PC-9 (cell line): Measurements from ENCODE around the gene DOCK2. TPM values are rescaled to one million over a fixed set of nuclear protein-coding genes. Genes with fewer than 3 reads are reported as not detected.

Experiments used
- BruUV-seq: library from RNA; stranded (reverse); fragments of 400-500 nt; replicated peaks from 2 replicates; lab custom pipeline; 2021; lab: Mats Ljungman, UMichigan
- CTCF ChIA-PET: fragments of 300-600 bp; sonication (Branson Sonifier 250); formaldehyde crosslinking; loops from one replicate; lab custom pipeline; 2022; ENCODE audit warnings: antibody characterized with exemption; lab: Charles Lee
- POLR2A ChIA-PET: fragments of 300-600 bp; sonication (Branson Sonifier 250); formaldehyde crosslinking; loops from one replicate; lab custom pipeline; 2022; ENCODE audit warnings: antibody characterized with exemption; ENCODE audit not compliant: unreplicated experiment; lab: Charles Lee
- DNase-seq, 2 experiments: peaks; one replicate each; pipeline versions ENCODE4 v3.0.0 to v3.0.0-alpha.2; 2015 to 2022; ENCODE audit warnings: mixed read lengths in 1 of 2
- H2AFZ ChIP-seq: fragments of 200-600 bp; sonication (generic); 2 replicates; pipeline ENCODE4 v1.8.1; 2017; ENCODE audit warnings: antibody characterized with exemption
- H3F3A ChIP-seq: fragments of 200-600 bp; sonication (generic); 2 replicates; pipeline ENCODE4 v1.8.1; 2017; ENCODE audit warnings: antibody characterized with exemption, mild to moderate bottlenecking, low read depth; ENCODE audit not compliant: insufficient read depth
- H3K27ac ChIP-seq: fragments of 200-600 bp; sonication (generic); 2 replicates; pipeline ENCODE4 v1.6.1; 2016; ENCODE audit warnings: mixed run types
- H3K27me3 ChIP-seq: fragments of 200-600 bp; sonication (generic); 2 replicates; pipeline ENCODE4 v1.6.1; 2016; ENCODE audit warnings: low read depth, mixed run types; ENCODE audit not compliant: insufficient read depth
- H3K36me3 ChIP-seq: fragments of 200-600 bp; sonication (generic); 2 replicates; pipeline ENCODE4 v1.6.1; 2016; ENCODE audit warnings: low read depth, mixed run types
- H3K4me1 ChIP-seq: fragments of 200-600 bp; sonication (generic); replicated peaks from 2 replicates; pipeline ENCODE4 v1.6.1; 2016; ENCODE audit warnings: mixed run types; ENCODE audit not compliant: insufficient read depth
- H3K4me2 ChIP-seq: fragments of 200-600 bp; sonication (generic); 2 replicates; pipeline ENCODE4 v1.6.1; 2017; ENCODE audit warnings: mixed run types
- H3K4me3 ChIP-seq: fragments of 200-600 bp; sonication (generic); 2 replicates; pipeline ENCODE4 v1.6.1; 2016; ENCODE audit warnings: mixed run types
- H3K79me2 ChIP-seq: fragments of 200-600 bp; sonication (generic); 2 replicates; pipeline ENCODE4 v1.6.1; 2017; ENCODE audit warnings: low read depth, mixed run types
- H3K9me2 ChIP-seq: fragments of 200-600 bp; sonication (generic); 2 replicates; pipeline ENCODE4 v1.8.1; 2017; ENCODE audit warnings: mild to moderate bottlenecking; ENCODE audit not compliant: insufficient read depth
- H3K9me3 ChIP-seq: fragments of 200-600 bp; sonication (generic); 2 replicates; pipeline ENCODE4 v1.8.1; 2016; ENCODE audit warnings: low read depth; ENCODE audit not compliant: insufficient read depth
- H4K20me1 ChIP-seq: fragments of 200-600 bp; sonication (generic); 2 replicates; pipeline ENCODE4 v1.8.1; 2017; ENCODE audit not compliant: insufficient read depth
- CTCF ChIP-seq: fragments of 200-600 bp; sonication (generic); conservative IDR thresholded peaks from 2 replicates; pipeline ENCODE4 v1.6.1; 2017; ENCODE audit warnings: mixed run types, antibody characterized with exemption, mild to moderate bottlenecking, moderate library complexity
- EZH2 ChIP-seq: fragments of 200-600 bp; sonication (generic); IDR thresholded peaks from 2 replicates; pipeline ENCODE4 v1.8.0; 2017; ENCODE audit warnings: antibody characterized with exemption, low read depth
- intact Hi-C: fragments of 100-400 bp; cut with micrococcal nuclease; formaldehyde crosslinking; loops from one replicate; pipeline ENCODE4 v1.10.0; 2022; ENCODE audit not compliant: unreplicated experiment
- total RNA-seq: library from RNA; stranded (reverse); gene quantifications from 2 replicates; pipeline ENCODE4 v1.2.3, GENCODE V29; 2021

Gene DOCK2
- total RNA-seq, 1 experiment from 2014 or later = 0.41 TPM

GRCh38 chr5:170076739-170077138 is 439.7 kb downstream of the DOCK2 start:
- Histone ChIP-seq H3F3A (no peaks in the 10 kb centered on the region), H3K27me3 (no peaks in the 10 kb centered on the region), H3K4me3 (no peak overlapping the region), H3K4me1 (no peaks in the 10 kb centered on the region), H3K9me2 (no peaks in the 10 kb centered on the region), H3K27ac (no peak overlapping the region), H3K79me2 (no peaks in the 10 kb centered on the region), H3K9me3 (no peaks in the 10 kb centered on the region), H3K4me2 (no peak overlapping the region), H3K36me3 (no peaks in the 10 kb centered on the region), H2AFZ (no peak overlapping the region), H4K20me1 (no peaks in the 10 kb centered on the region)
- intact Hi-C loops = no loop called here
- no TSS peak for BruUV-seq
- DNase-seq = no peak
- CTCF ChIA-PET = no interaction called here
- POLR2A ChIA-PET = no interaction called here
- no peak for TF ChIP-seq CTCF
- no peak for TF ChIP-seq EZH2

GRCh38 chr5:170077526-170077925 is 440.5 kb downstream of the DOCK2 start:
- intact Hi-C loops = no loop called here
- Histone ChIP-seq H3K27ac (no peak overlapping the region), H4K20me1 (no peaks in the 10 kb centered on the region), H3K36me3 (no peaks in the 10 kb centered on the region), H2AFZ (no peak overlapping the region), H3K79me2 (no peaks in the 10 kb centered on the region), H3K4me3 (no peak overlapping the region), H3K4me1 (no peaks in the 10 kb centered on the region), H3K9me2 (no peaks in the 10 kb centered on the region), H3K27me3 (no peaks in the 10 kb centered on the region), H3K4me2 (no peak overlapping the region), H3K9me3 (no peaks in the 10 kb centered on the region), H3F3A (no peaks in the 10 kb centered on the region)
- ChIA-PET CTCF (no interaction called here), POLR2A (no interaction called here)
- TF ChIP-seq EZH2 (no peak), CTCF (no peak)
- no peak for DNase-seq
- BruUV-seq = no TSS peak

DNA sequence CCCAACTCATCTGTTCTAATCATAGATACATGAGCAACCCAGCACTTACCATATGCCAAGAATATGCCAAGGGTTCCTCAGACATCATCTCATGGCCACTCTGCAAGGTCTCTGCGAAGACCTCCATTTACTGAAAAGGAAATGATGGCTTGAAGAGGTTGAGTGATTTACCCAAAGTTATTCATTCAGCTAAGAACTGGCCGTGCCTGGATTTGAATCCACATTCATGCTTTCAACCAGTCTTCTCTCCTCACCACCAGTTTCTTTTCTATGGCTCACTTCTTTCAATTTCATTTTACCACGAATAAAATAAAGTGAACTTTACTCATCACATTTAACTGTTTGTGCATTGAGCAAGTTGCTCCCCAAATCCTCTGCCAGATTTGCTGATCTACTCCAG is 441.4 kb downstream of the DOCK2 start:
- ChIA-PET POLR2A (no interaction called here), CTCF (no interaction called here)
- Histone ChIP-seq H3K27ac (no peak overlapping the region), H3K9me2 (no peaks in the 10 kb centered on the region), H3K27me3 (no peaks in the 10 kb centered on the region), H3F3A (no peaks in the 10 kb centered on the region), H4K20me1 (no peaks in the 10 kb centered on the region), H3K9me3 (no peaks in the 10 kb centered on the region), H3K4me2 (no peak overlapping the region), H3K79me2 (no peaks in the 10 kb centered on the region), H3K4me3 (no peak overlapping the region), H2AFZ (no peak overlapping the region), H3K36me3 (no peaks in the 10 kb centered on the region), H3K4me1 (no peaks in the 10 kb centered on the region)
- intact Hi-C loops = no loop called here
- BruUV-seq = no TSS peak
- DNase-seq = no peak
- TF ChIP-seq EZH2 (no peak), CTCF (no peak)
